ENCODE data around the gene CACNA2D4. TPM values are rescaled to one million over a fixed set of nuclear protein-coding genes. Genes with fewer than 3 reads are reported as not detected.

The CACNA2D4 gene
- total RNA-seq, 1 experiment from 2014 or later, result not detected

DNA sequence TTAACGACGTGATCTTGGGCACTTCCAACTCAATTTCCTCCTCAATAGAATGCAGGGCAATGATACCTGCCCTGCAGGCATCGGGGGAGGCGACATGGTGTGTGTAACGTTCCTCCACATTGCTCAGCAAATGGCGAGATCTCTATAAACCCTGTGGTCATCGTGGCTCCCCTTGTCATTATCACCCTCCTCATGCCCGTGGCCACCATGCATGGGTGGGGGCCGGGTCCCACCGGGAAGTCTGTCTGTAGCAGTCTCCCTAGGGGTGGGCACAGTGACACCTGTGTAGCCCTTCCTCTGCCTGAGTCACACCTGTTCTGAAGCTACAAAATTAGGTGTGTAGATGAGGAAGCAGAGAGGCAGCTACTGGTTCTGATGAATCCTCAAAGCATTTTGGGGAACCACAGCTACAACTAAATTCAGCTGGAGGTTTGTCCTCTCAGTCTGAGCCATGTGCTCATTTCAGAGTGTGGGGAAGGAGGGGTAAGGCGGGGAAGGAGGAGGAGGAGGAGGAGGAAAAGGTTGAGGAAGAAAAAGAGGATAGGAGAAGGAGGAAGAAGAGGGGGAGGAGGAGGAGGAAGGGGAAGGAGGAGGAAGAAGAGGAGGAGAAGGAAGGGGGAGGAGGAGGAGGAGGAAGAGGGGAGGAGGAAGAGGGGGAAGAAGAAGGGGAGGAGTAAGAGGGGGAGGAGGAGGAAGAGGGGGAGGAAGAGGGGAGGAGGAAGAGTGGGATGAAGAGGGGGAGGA, 11.0 kb upstream of the CACNA2D4 start:
- Histone ChIP-seq H3K4me3 (no peak overlapping the region), H3K4me1 (replicated peaks) (peaks cover 10% of the 10 kb centered on the region), H3K9me3 (replicated peaks) (no peaks in the 10 kb centered on the region), H3K36me3 (no peaks in the 10 kb centered on the region), H3K27ac (no peak overlapping the region), H3K27me3 (replicated peaks) (peaks cover 38% of the 10 kb centered on the region)
- DNase-seq (ENCODE audit: low read depth in 1 of 2, low spot score in 2 of 2), result no peak

DNA sequence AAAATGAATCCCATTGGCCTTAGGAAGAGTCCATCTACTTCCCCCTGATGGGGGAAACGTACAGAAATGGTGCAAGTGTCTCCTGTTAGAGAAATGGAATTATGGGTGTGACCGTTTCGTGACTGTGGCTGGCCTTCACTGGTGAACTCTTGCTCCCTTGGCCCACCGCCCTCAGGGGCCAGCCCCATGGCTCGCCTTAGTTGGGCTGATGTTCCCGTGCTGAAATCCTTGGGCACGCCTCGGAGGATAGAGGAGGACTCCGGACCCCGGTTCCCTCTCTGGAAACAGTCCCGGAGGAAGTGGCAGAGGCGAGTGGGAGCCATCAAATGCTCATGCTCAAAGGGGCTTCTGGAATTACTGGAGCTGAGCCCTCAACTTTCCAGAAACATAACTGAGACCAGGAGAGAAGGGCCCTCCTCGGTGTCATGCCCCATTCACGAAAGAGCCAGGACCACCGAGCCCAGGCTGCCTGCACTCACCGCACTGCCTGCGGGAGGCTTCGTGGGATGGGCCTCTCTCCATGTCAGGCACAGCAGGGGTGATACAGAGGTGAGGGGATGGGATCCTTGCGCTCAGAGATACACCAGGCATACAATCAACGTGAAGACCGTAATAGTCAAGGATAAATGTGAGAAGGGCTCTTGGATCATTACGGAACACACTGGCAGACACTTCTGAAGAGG, 10.1 kb upstream of the CACNA2D4 start:
- no peak for DNase-seq (ENCODE audit: low read depth in 1 of 2, low spot score in 2 of 2)
- Histone ChIP-seq H3K27me3 (replicated peaks) (peaks cover 47% of the 10 kb centered on the region), H3K27ac (no peak overlapping the region), H3K9me3 (replicated peaks) (no peaks in the 10 kb centered on the region), H3K36me3 (no peaks in the 10 kb centered on the region), H3K4me1 (replicated peaks) (peaks cover 7% of the 10 kb centered on the region), H3K4me3 (no peak overlapping the region)

DNA sequence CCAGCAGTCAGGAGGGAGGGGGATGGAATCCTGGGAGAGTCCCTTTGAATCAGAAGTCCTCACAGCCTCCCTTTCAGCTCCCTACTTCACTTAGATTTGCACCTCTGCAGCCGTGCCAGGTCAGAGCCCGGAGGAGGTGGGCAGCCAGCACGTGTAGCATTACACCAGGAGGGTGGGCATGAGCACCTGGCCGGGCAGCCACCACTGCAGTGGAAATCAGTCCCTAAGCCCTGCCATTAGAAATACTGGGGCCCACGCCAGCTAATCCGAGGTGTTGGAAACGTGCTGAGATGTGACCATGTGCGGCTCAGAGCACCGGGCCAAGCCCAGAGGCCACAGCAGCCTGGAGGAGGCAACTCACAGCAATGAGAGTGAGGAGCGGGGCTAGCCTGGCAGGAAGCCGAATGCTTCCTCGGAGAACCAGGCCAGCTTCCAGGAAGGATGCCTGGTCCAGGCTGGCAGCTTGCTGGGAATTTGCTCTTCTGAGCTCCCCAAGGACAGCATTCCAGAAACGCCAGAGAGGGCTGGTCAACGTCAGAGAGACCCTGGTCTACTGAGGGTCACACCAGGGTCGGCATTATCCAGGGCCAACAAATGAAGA, 9.4 kb upstream of the CACNA2D4 start:
- Histone ChIP-seq H3K36me3 (no peaks in the 10 kb centered on the region), H3K27me3 (replicated peaks) (peaks cover 53% of the 10 kb centered on the region), H3K27ac (no peak overlapping the region), H3K4me3 (no peak overlapping the region), H3K4me1 (replicated peaks) (peaks cover under 1% of the 10 kb centered on the region), H3K9me3 (replicated peaks) (no peaks in the 10 kb centered on the region)
- peak in 1 of 2 experiments; percentile 39 for DNase-seq (ENCODE audit: low read depth in 1 of 2, low spot score in 2 of 2)

DNA sequence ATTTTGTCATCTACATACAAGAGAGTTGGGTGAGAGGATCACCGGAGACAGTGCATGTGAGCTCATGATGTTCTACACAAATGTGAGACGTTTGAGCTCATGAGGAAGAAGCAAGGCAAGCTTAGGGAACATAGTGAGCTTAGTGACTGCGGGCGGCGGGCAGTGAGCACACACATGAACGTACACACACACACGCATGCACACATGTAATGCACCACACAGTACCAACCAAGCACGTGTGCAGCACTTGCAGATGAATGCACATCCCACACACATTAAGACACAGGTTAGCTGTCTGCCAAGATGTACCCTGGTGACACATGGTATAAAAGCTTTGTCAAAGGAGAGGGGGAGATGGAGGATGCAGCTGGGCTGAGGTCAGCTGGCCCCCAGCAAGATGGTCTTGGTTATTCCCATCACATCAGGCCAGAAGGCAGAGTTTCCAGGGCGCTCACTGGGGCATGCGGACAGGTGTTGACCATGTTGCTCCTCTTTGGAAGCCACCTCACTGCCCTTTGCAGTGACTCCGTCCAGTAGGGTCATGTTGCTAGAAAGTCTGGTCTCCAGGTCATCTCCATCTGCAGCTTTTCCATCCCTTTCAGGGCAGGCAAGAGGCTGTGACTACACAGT, 8.7 kb upstream of the CACNA2D4 start:
- Histone ChIP-seq H3K36me3 (no peaks in the 10 kb centered on the region), H3K27ac (no peak overlapping the region), H3K27me3 (replicated peaks) (peaks cover 58% of the 10 kb centered on the region), H3K4me3 (no peak overlapping the region), H3K4me1 (replicated peaks) (no peaks in the 10 kb centered on the region), H3K9me3 (replicated peaks) (no peaks in the 10 kb centered on the region)
- DNase-seq (ENCODE audit: low read depth in 1 of 2, low spot score in 2 of 2), result no peak

DNA sequence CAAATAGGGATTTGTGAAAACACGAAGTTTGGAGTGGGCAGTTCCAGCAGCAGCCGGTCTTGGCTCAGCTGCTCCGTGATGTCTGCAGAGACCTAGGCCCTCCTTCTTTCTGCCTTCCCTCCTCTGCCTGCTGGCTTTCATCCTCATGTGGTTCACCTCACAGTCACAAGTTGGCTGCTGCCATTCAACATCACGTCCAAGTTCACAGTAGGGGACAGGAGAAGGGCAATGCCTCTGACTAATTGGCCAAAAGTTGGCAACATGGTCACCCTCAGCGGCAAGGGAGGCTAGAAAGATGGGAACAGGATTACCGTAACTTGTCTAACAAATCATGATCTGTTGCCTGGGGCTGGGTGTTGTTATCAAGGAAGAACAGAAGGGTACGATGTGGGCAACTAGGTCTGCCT, 7.8 kb upstream of the CACNA2D4 start:
- Histone ChIP-seq H3K9me3 (replicated peaks) (no peaks in the 10 kb centered on the region), H3K27ac (no peak overlapping the region), H3K27me3 (replicated peaks) (peaks cover 58% of the 10 kb centered on the region), H3K36me3 (no peaks in the 10 kb centered on the region), H3K4me1 (replicated peaks) (no peaks in the 10 kb centered on the region), H3K4me3 (no peak overlapping the region)
- DNase-seq (ENCODE audit: low read depth in 1 of 2, low spot score in 2 of 2), result peak in 1 of 2 experiments; percentile 27

DNA sequence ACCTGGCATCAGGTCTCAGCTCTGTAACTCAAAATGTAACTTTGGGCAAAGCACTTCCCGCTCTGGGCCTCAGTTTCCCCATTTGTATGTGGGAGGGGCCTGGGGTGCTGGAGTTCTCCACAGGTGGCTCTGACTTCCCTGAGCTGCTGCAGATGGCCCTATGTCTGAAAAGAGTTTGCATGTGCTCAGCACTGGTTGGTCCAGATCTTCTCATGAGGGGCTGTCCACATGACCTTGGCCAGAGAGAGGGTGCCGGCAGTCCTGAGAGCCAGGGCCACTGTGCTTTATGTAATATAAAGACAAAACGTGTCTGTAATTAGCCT, 7.2 kb upstream of the CACNA2D4 start:
- Histone ChIP-seq H3K27me3 (replicated peaks) (peaks cover 60% of the 10 kb centered on the region), H3K4me3 (no peak overlapping the region)

DNA sequence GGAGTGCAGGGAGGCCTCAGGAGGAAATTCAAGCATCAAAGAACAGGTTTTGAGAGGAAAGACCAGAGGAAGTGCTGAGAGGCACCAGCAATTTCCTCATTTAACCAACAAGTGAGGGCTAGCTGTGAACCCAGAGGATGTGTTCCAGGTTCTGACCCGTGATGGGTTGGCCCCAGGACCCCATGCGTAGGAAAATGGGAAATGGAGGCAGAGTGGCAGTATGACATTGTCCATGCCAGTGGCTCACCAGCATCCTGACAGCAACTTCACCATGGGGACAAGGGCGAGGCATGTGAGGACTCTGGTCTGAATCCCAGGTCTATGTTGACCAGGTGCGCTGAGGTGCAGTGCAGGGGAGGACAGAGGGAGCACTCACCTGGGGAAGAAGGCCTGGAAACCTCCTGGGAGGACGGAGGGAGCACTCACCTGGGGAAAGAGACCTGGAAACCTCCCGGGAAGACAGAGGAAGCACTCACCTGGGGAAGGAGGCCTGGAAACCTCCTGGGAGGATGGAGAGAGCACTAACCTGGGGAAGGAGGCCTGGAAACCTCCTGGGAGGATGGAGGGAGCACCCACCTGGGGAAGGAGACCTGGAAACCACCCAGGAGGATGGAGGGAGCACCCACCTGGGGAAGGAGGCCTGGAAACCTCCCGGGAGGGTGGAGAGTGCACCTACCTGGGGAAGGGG, 6.7 kb upstream of the CACNA2D4 start:
- DNase-seq (ENCODE audit: low read depth in 1 of 2, low spot score in 2 of 2), result peak in 1 of 2 experiments; percentile 29
- no peaks in the 10 kb centered on the region for H3K36me3 ChIP-seq
- no peaks in the 10 kb centered on the region for H3K4me1 ChIP-seq (replicated peaks)
- peaks cover 61% of the 10 kb centered on the region for H3K27me3 ChIP-seq (replicated peaks)
- H3K4me3 ChIP-seq, result no peak overlapping the region
- H3K9me3 ChIP-seq (replicated peaks), result no peaks in the 10 kb centered on the region
- H3K27ac ChIP-seq, result no peak overlapping the region

More for the DNA sequence above, 7.2 kb upstream of the CACNA2D4 start:
- Histone ChIP-seq H3K4me1 (replicated peaks) (no peaks in the 10 kb centered on the region), H3K27ac (no peak overlapping the region), H3K36me3 (no peaks in the 10 kb centered on the region), H3K9me3 (replicated peaks) (no peaks in the 10 kb centered on the region)
- peak in 1 of 2 experiments; percentile 35 for DNase-seq (ENCODE audit: low read depth in 1 of 2, low spot score in 2 of 2)

DNA sequence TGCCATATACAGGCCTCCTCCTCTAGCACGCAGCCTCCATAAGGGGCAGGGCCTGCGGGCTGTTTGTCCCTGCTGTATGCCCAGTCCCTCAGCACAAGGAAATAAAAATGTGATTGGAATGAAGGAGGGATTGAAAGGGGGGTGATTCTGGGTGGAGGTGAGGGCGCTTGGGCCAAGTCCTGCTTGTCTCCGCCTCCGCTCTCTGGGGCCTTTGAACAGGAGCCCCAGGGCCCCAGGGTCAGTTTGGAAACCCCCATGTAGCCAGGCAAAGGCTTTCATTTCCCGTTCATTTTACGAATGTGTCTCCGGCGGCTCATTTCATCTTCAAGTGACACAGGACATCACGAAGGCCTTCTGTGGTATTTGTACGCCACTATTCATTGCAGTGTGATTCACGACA, 4.5 kb upstream of the CACNA2D4 start:
- DNase-seq (ENCODE audit: low read depth in 1 of 2, low spot score in 2 of 2), result no peak
- H3K27ac ChIP-seq, result no peak overlapping the region
- no peaks in the 10 kb centered on the region for H3K4me1 ChIP-seq (replicated peaks)
- no peaks in the 10 kb centered on the region for H3K9me3 ChIP-seq (replicated peaks)
- peaks cover 63% of the 10 kb centered on the region for H3K27me3 ChIP-seq (replicated peaks)
- H3K4me3 ChIP-seq, result no peak overlapping the region
- H3K36me3 ChIP-seq, result no peaks in the 10 kb centered on the region

DNA sequence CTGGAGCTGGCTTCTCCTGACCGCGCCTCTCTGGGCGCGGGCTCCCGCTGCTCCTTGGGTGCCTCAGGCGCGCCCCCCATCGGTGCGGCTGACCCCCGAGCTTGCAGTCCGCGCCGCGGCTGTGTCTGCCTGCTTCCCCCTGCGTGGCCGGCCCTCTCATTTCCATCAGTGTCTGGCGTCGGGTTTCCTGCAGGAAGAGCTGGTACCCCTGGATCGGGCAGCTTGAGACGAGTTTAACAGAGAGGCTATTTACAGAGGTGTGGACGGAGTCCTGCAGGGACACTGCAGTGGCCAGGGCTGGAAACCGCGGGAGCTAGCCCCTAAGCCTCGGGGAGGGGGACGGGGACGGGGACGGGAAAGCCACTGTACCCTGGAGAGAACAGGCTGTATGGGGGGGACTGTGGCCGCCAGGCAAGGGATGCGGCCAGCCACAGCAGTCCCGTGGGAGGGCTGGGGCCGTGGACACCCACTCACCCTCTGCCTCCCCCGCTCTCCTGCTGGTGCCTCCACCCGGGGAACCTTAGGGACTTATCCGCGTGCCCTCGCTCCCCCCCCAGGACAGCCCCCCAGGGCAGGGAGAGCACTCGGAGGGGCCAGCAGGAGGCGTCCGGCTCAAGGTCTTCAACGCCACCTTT, 3.7 kb upstream of the CACNA2D4 start:
- H3K27ac ChIP-seq, result no peak overlapping the region
- peaks cover 63% of the 10 kb centered on the region for H3K27me3 ChIP-seq (replicated peaks)
- H3K36me3 ChIP-seq, result no peaks in the 10 kb centered on the region
- H3K4me3 ChIP-seq, result no peak overlapping the region
- no peak for DNase-seq (ENCODE audit: low read depth in 1 of 2, low spot score in 2 of 2)
- no peaks in the 10 kb centered on the region for H3K9me3 ChIP-seq (replicated peaks)
- no peaks in the 10 kb centered on the region for H3K4me1 ChIP-seq (replicated peaks)

DNA sequence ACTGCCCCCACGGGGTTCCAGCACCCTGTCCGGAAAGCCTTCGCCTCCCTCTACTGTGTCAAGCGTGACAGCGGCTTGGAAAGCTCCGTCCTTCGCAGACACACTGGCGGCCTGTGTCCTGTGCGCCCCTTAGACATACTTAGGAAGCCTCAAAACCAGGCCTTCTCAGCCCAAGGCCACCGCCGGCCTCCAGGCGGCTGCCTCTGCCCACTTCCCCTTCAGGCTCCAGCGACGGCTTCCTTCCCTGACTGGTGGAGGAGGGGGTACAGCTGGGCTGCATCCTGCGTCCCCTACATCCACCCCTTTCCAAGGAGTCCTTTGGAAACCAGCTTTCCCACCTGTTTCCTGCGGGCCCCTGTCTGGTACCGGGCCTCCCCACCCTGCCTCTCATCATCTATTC, 2.5 kb upstream of the CACNA2D4 start:
- DNase-seq (ENCODE audit: low read depth in 1 of 2, low spot score in 2 of 2), result no peak
- Histone ChIP-seq H3K4me3 (no peak overlapping the region), H3K27ac (no peak overlapping the region), H3K9me3 (replicated peaks) (no peaks in the 10 kb centered on the region), H3K36me3 (no peaks in the 10 kb centered on the region), H3K27me3 (replicated peaks) (peaks cover 58% of the 10 kb centered on the region), H3K4me1 (replicated peaks) (no peaks in the 10 kb centered on the region)

DNA sequence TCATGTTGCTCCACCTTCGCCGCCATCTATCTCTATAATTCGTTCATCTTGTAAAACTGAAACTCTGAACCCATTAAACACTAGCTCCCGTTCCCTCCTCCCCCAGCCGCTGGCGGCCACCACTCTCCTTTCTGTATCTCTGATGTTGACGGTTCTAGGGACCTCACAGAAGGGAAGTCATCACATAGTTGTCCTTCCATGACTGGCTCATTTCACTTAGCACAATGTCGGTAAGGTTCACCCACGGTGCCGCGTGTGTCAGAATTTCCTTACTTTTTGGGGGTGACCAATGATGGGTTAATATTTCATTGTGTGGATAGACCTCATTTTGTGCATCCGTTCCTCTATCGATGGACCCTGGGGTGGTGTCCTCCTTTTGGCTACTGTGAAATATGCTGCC, 2.0 kb upstream of the CACNA2D4 start:
- Histone ChIP-seq H3K4me3 (no peak overlapping the region), H3K4me1 (replicated peaks) (no peaks in the 10 kb centered on the region), H3K27me3 (replicated peaks) (peaks cover 59% of the 10 kb centered on the region)

DNA sequence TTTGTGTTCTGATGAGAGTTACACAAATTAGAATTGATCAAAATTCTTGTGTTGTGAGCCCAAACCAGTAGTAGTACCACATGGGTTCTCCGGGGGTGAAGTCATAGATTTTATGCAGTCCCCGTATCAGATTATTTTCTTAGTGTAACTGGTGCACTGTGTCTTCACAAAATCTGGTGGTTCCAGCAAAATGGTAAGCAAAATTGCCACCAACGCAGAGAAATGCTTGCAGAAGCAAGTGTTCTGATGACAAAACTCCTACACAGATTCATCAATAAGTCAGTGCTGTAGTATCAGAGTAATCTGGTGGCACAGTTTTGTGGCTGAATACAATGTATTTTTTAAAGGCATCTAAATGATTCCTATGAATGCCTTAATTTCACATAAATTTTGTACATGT, 1.3 kb upstream of the CACNA2D4 start:
- no peak overlapping the region for H3K27ac ChIP-seq
- H3K4me3 ChIP-seq, result no peak overlapping the region
- H3K4me1 ChIP-seq (replicated peaks), result no peaks in the 10 kb centered on the region
- peaks cover 58% of the 10 kb centered on the region for H3K27me3 ChIP-seq (replicated peaks)
- no peaks in the 10 kb centered on the region for H3K9me3 ChIP-seq (replicated peaks)
- no peak for DNase-seq (ENCODE audit: low read depth in 1 of 2, low spot score in 2 of 2)
- no peaks in the 10 kb centered on the region for H3K36me3 ChIP-seq

More for the DNA sequence above, 2.0 kb upstream of the CACNA2D4 start:
- no peaks in the 10 kb centered on the region for H3K9me3 ChIP-seq (replicated peaks)
- H3K27ac ChIP-seq, result no peak overlapping the region
- H3K36me3 ChIP-seq, result no peaks in the 10 kb centered on the region
- DNase-seq (ENCODE audit: low read depth in 1 of 2, low spot score in 2 of 2), result no peak

DNA sequence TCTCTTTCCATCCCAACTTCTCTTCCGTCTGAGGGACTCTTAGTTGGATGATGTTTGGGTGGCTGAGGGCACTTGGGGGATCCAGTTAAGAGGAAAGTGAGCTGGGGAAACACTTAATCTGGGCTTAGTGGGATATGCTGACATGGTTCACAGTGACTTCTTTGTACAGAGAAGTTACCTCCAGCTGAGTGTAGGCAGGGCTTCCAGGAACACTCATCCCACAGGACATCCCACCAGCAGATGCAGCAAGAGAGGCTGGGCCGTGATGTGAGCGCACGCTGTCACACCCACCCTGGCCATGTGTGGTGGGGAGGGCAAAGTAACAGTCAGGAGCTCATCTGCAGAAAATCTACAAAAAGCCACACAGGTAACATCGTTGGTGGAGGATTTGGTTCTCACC, 832 bp upstream of the CACNA2D4 start:
- no peak for DNase-seq (ENCODE audit: low read depth in 1 of 2, low spot score in 2 of 2)
- Histone ChIP-seq H3K36me3 (no peaks in the 10 kb centered on the region), H3K27me3 (replicated peaks) (peaks cover 54% of the 10 kb centered on the region), H3K9me3 (replicated peaks) (no peaks in the 10 kb centered on the region), H3K4me3 (no peak overlapping the region), H3K27ac (no peak overlapping the region), H3K4me1 (replicated peaks) (no peaks in the 10 kb centered on the region)
